K562 treated with DMSO at 1 percent for 4 hours (cell line): ENCODE results near the gene KNCN. TPM values are rescaled to one million over a fixed set of nuclear protein-coding genes. Genes with fewer than 3 reads are reported as not detected.

Source experiments
- total RNA-seq: library from RNA; unstranded; fragments of 300-600 nt; gene quantifications from 2 replicates; pipeline ENCODE4 v1.2.3, GENCODE V29; 2022; ENCODE audit not compliant: insufficient read depth

Gene KNCN
- total RNA-seq, result not detected in 2 replicates

GRCh38 chr1:46551597-46552095 is at the start of gene KNCN:
Gene KNCN (minus strand): TSS chr1:46551647. CDS start chr1:46551215, 432 bp downstream.

Other genes starting within 250 kb of the KNCN start
- gene LRRC41, start 248.0 kb downstream of the KNCN start, total RNA-seq, result 58.0 and 63.0 TPM in 2 replicates
- 1,523 and 1,561 TPM in 2 replicates for gene UQCRH, start 247.9 kb downstream of the KNCN start, total RNA-seq
- gene NSUN4, start 210.8 kb downstream of the KNCN start, total RNA-seq, result 44.1 and 45.7 TPM in 2 replicates
- gene FAAH, start 157.3 kb downstream of the KNCN start, total RNA-seq, result 0.59 and 6.1 TPM in 2 replicates
- gene DMBX1, start 61.8 kb downstream of the KNCN start, total RNA-seq, result 3.5 and 4.2 TPM in 2 replicates
- 39.8 and 45.9 TPM in 2 replicates for gene MKNK1, start 52.6 kb upstream of the KNCN start, total RNA-seq
- 6.9 and 7.5 TPM in 2 replicates for gene MOB3C, start 65.2 kb upstream of the KNCN start, total RNA-seq
- gene ATPAF1, start 116.7 kb upstream of the KNCN start, total RNA-seq, result 20.3 and 43.3 TPM in 2 replicates
- not detected in 2 replicates for gene TEX38, start 120.2 kb upstream of the KNCN start, total RNA-seq
- 21.8 and 27.7 TPM in 2 replicates for gene EFCAB14, start 167.5 kb upstream of the KNCN start, total RNA-seq
- not detected in 2 replicates for gene CYP4B1, start 247.4 kb upstream of the KNCN start, total RNA-seq